Left lung (tissue), 10 donors: ENCODE data around the gene PTGES3. TPM values are rescaled to one million over a fixed set of nuclear protein-coding genes. Genes with fewer than 3 reads are reported as not detected.
A peak's percentile ranks its signal among the peaks of the same experiment; 100 is the strongest.

ENCODE experiments used
- ATAC-seq: fragments of 200-7000 bp; cut with Tn5 transposase; one replicate; pipeline ENCODE4 v1.9.1; 2020; ENCODE audit warnings: moderate library complexity
- DNase-seq, 4 donors: peaks; one replicate each; pipeline ENCODE4 v3.0.0-alpha.2; 2013 to 2020
- H3K27ac ChIP-seq, 2 donors: fragments of 200-600 bp; sonication (generic) in 1 of 2; one replicate each; pipeline versions ENCODE4 v1.5.0 to v1.8.0; 2020 to 2021
- H3K27me3 ChIP-seq, 2 donors: fragments of 200-600 bp; sonication (generic) in 1 of 2; one replicate each; pipeline versions ENCODE4 v1.5.0 to v1.8.0; 2020 to 2021
- H3K36me3 ChIP-seq, 2 donors: fragments of 200-600 bp; sonication (generic) in 1 of 2; one replicate each; pipeline versions ENCODE4 v1.5.0 to v1.8.0; 2020 to 2021
- H3K4me1 ChIP-seq, 2 donors: fragments of 200-600 bp; one replicate each; pipeline ENCODE4 v1.8.0; 2021
- H3K4me3 ChIP-seq, 2 donors: fragments of 200-600 bp; sonication (generic) in 1 of 2; one replicate each; pipeline versions ENCODE4 v1.5.0 to v1.8.0; 2020 to 2021; ENCODE audit warnings: mild to moderate bottlenecking in 1 of 2
- H3K9me3 ChIP-seq, 2 donors: fragments of 200-600 bp; sonication (generic) in 1 of 2; one replicate each; pipeline versions ENCODE4 v1.5.0 to v1.8.0; 2020 to 2021
- CTCF ChIP-seq, 2 donors: fragments of 200-600 bp; sonication (generic) in 1 of 2; IDR thresholded peaks; one replicate each; pipeline versions ENCODE4 v1.5.0 to v1.8.0; 2021; ENCODE audit warnings: antibody characterized with exemption in 2 of 2
- intact Hi-C, 2 donors: fragments of 100-400 bp; cut with DNase I; formaldehyde crosslinking; loops; one replicate each; pipeline versions ENCODE4 v1.11.2 to v1.14.2; 2022
- polyA plus RNA-seq, 6 donors: library from polyadenylated mRNA; unstranded; fragments of 120-200 nt; gene quantifications; one replicate each; pipeline ENCODE4 v1.2.1, GENCODE V29; 2013; ENCODE audit not compliant: insufficient read length in 6 of 6
- total RNA-seq, 2 donors: library from RNA; stranded (reverse); fragmentation: NEBNext Ultra II Directional; extraction: Animal tissue kit (Norgen Biotek cat#: 25700); gene quantifications; one replicate each; pipeline ENCODE4 v1.2.1, GENCODE V29; 2021
- donor health status: DM: no; HTN: yes; CAD: no.
- donor health status: DM: no; HTN: no; CAD: no.

The PTGES3 gene
- total and polyA plus RNA-seq, 8 donors, result 164 to 303 (median 267) TPM

GRCh38 chr12:56635806-56636674 lies 52.0 kb downstream of the PTGES3 start:
- ATAC-seq (peak; percentile 83), DNase-seq (peak; percentile 87 to 93 (median 92))
- intact Hi-C loops, result no loop called here
- H3K9me3 ChIP-seq, result no peaks in the 10 kb centered on the region
- no peak for TF ChIP-seq CTCF (IDR thresholded peaks at IDR 0.05)
- H3K27ac ChIP-seq, result peak overlapping the region; percentile 93 to 97
- H3K27me3 ChIP-seq, result no peaks in the 10 kb centered on the region
- H3K4me1 ChIP-seq, result peaks cover 25 to 56% of the 10 kb centered on the region in 2 donors
- H3K36me3 ChIP-seq, result peaks cover 6 to 36% of the 10 kb centered on the region in 2 donors
- peak overlapping the region; percentile 82 to 90 for H3K4me3 ChIP-seq

GRCh38 chr12:56634837-56635791 lies 53.0 kb downstream of the PTGES3 start:
- H3K4me3 ChIP-seq, result peak overlapping the region; percentile 82 to 90
- ATAC-seq (peak; percentile 43), DNase-seq (peak in 3 of 4 donors; percentile 73 to 95 (median 83))
- peak overlapping the region; percentile 93 to 97 for H3K27ac ChIP-seq
- H3K9me3 ChIP-seq, result no peaks in the 10 kb centered on the region
- peaks cover 30 to 65% of the 10 kb centered on the region in 2 donors for H3K4me1 ChIP-seq
- peaks cover 6 to 27% of the 10 kb centered on the region in 2 donors for H3K36me3 ChIP-seq
- peak in 1 of 2 donors; percentile 22 for TF ChIP-seq CTCF (IDR thresholded peaks at IDR 0.05)
- intact Hi-C loops, result no loop called here
- H3K27me3 ChIP-seq, result no peaks in the 10 kb centered on the region

GRCh38 chr12:56634242-56634836 lies 53.7 kb downstream of the PTGES3 start:
- H3K9me3 ChIP-seq, result no peaks in the 10 kb centered on the region
- no peak for TF ChIP-seq CTCF (IDR thresholded peaks at IDR 0.05)
- H3K27me3 ChIP-seq, result no peaks in the 10 kb centered on the region
- peaks cover 6 to 19% of the 10 kb centered on the region in 2 donors for H3K36me3 ChIP-seq
- intact Hi-C loops, result no loop called here
- H3K4me1 ChIP-seq, result peaks cover 30 to 65% of the 10 kb centered on the region in 2 donors
- ATAC-seq, result peak; percentile 20
- DNase-seq, result peak in 3 of 4 donors; percentile 75 to 83 (median 76)
- H3K27ac ChIP-seq, result peak overlapping the region; percentile 93 to 97
- peak overlapping the region; percentile 82 to 90 for H3K4me3 ChIP-seq

GRCh38 chr12:56633468-56634241 lies 54.4 kb downstream of the PTGES3 start:
- Histone ChIP-seq H3K9me3 (no peaks in the 10 kb centered on the region), H3K27me3 (no peaks in the 10 kb centered on the region), H3K27ac (peak overlapping the region; percentile 93 to 97), H3K36me3 (peaks cover 6 to 12% of the 10 kb centered on the region in 2 donors), H3K4me1 (peaks cover 30 to 68% of the 10 kb centered on the region in 2 donors), H3K4me3 (peak overlapping the region; percentile 82 to 90)
- ATAC-seq (no peak), DNase-seq (no peak)
- TF ChIP-seq CTCF (IDR thresholded peaks at IDR 0.05), result no peak
- intact Hi-C loops, result no loop called here
